Epithelial cell of prostate (primary cell): ENCODE results near the gene MOCOS.
A peak's percentile ranks its signal among the peaks of the same experiment; 100 is the strongest.
"Not testable (repeated sequence)": the region's sequence is repeated elsewhere in the genome, so short reads cannot be mapped to it uniquely, and the experiment has no call there.

Experiments used
- DNase-seq: peaks from one replicate; pipeline ENCODE4 v3.0.0-alpha.2; 2011; ENCODE audit warnings: low read depth, low spot score
- H3K27ac ChIP-seq: fragments of 450-650 bp; 2 replicates; pipeline ENCODE4 v1.5.1; 2017; ENCODE audit warnings: mild to moderate bottlenecking

Gene MOCOS, protein sequence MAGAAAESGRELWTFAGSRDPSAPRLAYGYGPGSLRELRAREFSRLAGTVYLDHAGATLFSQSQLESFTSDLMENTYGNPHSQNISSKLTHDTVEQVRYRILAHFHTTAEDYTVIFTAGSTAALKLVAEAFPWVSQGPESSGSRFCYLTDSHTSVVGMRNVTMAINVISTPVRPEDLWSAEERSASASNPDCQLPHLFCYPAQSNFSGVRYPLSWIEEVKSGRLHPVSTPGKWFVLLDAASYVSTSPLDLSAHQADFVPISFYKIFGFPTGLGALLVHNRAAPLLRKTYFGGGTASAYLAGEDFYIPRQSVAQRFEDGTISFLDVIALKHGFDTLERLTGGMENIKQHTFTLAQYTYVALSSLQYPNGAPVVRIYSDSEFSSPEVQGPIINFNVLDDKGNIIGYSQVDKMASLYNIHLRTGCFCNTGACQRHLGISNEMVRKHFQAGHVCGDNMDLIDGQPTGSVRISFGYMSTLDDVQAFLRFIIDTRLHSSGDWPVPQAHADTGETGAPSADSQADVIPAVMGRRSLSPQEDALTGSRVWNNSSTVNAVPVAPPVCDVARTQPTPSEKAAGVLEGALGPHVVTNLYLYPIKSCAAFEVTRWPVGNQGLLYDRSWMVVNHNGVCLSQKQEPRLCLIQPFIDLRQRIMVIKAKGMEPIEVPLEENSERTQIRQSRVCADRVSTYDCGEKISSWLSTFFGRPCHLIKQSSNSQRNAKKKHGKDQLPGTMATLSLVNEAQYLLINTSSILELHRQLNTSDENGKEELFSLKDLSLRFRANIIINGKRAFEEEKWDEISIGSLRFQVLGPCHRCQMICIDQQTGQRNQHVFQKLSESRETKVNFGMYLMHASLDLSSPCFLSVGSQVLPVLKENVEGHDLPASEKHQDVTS

DNA sequence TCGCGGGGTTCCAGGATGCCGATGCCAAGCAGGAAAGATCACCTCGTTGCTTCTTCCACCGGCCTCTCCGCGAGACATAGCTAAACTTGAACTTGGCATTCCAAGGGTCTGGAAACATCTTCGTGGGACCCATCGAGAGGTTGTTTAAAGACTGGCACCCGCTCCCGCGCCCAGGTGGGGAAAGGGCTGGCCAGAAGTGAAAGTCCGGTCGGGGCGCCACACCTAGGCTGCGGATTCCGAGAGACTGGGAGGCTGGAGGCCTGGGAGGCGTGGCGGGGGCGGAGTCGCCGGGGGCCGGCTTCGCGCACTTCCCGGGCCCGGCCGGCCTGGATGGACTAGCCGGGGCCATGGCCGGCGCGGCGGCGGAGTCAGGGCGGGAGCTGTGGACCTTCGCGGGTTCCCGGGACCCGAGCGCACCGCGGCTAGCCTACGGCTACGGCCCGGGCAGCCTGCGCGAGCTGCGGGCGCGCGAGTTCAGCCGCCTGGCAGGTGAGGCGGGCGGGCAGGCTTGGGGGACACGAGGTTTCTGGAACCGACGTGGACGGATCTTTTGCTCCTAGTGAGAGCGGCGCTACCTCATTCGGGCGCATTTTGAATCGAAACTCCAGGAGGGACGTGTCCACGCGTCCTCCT lies at the start of gene MOCOS:
Gene MOCOS, plus strand, starts transcription at position 305 of the 633 bp plus-strand sequence. Its CDS starts 43 bp downstream, at position 348.
- no peak for DNase-seq
- peak within 1 kb of the TSS; percentile 18 for H3K27ac ChIP-seq

DNA sequence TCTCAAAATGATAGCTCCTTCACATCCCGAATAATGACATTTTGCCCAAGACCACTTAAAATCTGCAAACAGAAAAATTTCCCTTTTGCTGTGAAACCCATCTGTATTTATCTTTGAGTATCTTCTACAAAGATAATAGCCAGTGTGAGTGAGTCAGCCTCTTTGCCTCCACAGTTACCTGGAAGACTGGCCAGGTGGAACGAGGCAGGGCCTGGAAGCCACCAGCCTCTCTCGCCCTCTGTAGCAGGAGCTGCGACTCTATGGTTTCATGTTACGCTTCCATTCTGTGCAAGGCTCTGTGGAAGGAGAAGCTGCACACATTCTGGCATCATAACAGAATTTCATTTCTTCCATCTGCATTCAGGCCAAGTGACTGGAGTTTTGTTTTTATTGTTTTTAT lies 48.1 kb upstream of the MOCOS start:
- no peak overlapping the region for H3K27ac ChIP-seq
- DNase-seq = no peak

DNA sequence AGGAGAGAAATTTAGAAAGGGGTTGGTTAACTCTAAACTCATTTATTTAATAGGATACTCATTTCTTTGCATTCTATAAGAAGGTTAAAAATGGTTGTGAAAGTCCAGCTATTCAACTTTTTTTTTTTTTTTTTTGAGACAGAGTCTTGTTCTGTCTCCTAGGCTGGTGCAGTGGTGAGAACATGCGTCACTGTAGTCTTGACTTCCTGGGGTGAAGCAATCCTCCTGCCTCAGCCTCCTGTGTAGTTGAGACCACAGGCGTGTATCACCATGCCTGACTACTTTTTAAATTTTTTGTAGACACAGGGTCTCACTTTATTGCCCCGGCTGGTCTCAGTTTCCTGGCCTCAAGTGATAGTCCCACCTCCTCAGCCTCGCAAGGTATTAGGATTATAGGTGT lies 45.7 kb upstream of the MOCOS start:
- no peak for DNase-seq
- H3K27ac ChIP-seq = no peak overlapping the region

DNA sequence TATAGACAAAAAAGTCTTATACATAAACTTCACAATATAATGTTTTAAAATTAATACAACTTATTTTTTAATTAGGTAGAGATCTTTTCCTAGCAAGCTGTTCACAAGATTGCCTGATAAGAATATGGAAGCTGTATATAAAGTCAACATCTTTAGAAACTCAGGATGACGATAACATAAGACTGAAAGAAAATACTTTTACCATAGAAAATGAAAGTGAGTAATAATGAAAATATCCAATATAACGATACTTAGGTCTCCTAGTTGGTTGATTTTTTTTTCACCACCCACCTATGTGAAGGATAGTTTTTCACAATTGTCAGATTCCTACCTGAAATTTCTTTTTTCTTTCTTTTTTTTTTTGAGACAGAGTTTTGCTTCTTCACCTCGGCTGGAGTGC lies 44.5 kb upstream of the MOCOS start:
- H3K27ac ChIP-seq = no peak overlapping the region
- no peak for DNase-seq

DNA sequence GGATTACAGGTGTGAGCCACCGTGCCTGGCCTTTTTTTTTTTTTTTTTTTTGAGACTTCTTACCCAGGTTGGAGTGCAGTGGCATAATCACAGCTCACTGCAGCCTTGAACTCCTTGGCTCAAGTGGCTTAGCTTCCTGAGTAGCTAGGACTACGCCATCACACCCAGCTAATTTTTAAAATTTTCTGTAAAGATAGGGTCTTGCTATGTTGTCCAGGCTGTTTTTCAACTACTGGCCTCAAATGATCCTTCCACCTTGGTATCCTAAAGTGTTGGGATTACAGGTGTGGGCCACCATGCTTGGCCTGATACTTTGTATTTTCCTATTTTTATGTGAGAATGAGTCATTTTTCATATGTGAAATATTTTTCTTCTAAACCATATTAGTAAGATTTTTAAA lies 43.9 kb upstream of the MOCOS start:
- no peak for DNase-seq
- H3K27ac ChIP-seq = no peak overlapping the region

DNA sequence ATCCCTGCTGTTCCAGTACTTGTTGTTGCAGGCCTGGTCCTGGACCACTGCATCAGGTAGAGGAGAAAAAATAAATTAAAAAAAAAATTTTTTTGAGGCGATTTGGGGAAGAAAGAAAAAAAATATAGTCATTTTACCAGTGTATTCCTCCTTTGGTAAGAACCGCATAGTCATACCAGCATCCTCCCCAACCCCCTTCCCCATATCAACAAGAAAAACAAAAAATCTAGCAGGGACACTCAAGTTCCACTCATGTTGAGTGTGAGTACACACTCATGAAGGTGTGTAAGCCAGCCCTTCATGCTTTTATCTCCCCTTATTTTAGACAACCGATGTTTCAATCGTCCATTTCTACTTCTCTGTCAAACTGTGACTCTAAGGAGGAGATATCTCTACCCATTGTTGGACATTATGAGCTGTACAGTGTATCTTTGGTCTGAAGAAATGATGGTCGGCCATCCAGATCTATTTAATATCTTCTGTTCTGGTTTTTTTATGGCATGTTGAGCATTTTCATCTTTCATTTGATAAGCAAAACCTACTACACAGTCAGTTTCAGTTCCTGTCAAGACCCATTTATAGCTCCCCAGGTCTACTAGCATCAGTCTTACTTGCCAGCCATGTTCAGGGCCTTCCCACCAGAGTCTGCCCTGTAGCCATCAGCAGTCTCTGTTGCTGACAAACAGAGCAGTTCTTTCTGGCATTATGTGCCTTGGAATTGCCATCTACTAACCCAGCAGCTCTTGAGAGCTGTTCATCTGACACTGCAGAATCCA lies 37.6 kb upstream of the MOCOS start:
- no peak for DNase-seq
- no peak overlapping the region for H3K27ac ChIP-seq

DNA sequence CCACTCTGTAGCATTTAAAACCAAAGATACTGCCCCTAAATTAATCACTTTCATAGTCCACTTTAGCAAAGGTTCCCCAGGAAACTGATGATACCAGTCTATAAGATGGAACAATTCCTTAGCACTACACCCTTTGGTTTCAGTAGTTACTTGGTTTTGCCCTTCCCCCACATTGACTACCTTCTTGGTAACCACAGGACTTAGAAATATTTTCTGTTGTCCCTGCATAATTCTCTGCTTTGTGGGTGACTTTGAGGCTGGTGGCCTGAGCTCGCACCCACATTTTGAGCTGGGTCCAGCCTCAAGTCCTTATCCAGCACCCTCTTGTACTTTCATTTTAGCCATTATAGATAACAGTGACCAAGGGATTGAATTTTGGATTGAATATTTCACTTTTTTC lies 34.5 kb upstream of the MOCOS start:
- no peak overlapping the region for H3K27ac ChIP-seq
- no peak for DNase-seq

DNA sequence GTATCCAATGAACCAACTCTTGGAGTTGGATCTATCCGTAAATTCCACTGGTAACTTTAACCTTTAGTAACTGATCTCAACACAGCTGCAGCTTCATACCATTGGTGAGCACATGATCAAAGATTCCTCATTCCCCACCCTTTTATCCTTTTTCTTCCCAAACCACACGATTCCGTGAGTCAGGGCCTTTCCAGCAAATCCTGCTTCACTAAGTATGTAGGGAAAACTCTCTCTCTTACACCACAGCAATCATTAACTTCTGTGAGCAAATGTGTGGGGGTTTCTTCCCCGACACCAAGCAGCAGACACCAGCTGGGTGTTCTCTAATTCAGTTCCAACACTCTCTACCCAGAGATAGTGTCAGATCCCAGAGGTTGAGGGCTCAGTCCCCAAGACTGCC lies 34.1 kb upstream of the MOCOS start:
- no peak overlapping the region for H3K27ac ChIP-seq
- no peak for DNase-seq

DNA sequence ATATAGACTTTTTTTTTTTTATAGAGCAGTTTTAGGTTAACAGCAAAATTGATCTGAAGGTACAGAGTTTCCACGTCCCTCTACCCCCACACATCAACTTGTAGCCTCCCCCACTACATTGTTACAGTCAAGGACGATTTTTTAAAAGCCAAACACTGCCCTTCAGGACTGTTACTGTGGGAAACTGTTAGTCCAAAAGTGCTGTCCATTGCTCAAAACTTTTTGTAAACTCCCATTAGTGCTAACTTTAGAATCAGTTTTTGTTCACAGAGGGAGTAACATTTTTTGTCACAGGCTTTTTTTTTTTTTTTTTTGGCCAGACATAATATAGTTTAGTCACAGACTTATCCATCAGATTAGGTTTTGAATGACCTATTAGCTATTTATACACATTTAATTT lies 33.5 kb upstream of the MOCOS start:
- no peak overlapping the region for H3K27ac ChIP-seq
- no peak for DNase-seq

DNA sequence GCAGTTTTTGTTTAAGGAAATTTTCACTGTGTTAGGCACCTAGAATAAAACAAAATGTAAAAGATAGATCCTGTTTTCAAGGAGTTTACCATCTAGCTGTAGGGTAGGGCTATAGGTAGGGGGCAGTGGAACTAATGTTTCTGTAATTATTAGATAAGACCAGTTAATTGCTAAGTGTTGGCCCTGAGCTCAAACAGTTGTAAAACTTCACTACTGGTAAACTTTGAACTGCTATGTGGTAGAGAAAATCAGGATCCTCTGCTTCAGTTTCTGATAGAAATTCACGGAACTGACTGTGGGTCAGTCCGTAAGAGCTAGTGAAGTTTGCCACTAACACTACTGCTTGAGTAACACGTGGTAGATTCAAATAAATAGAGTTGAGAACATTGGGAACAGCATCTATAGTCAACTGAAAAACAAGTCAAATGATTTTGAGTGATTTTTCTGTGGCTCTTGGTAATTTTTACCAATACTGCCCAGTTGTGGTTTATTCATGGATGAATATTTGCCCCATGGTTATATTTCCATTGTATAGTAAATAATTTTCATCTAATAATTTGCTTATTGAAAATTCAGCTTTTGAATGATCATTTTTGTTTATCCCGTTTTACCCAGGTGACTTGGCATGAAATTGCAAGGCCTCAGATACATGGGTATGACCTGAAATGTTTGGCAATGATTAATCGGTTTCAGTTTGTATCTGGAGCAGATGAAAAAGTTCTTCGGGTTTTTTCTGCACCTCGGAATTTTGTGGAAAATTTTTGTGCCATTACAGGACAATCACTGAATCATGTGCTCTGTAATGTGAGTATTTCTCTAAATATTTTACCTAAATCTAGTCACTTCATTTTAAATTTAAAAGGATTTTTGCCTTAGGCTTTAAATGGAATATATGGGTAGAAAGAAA lies 31.2 kb upstream of the MOCOS start:
- H3K27ac ChIP-seq = no peak overlapping the region
- no peak for DNase-seq

DNA sequence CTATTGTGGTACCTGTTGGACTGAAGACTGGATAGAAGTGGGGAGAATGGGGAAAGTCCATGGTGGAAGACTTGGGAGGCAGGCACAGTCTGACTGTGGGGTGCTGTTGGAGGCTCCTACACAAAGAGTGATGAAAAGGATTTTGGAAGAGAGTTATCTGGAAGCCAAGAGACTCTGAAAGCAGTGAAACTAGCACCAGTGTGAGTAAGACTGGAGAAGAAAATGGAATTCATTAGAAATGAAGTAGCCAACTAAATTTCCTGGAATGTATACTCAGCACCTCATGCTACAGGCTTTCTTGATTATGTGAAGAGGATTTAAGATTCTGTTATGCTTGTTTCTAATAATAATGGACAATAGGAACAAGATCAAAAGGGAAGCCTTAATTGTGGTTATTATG lies 29.9 kb upstream of the MOCOS start:
- no peak overlapping the region for H3K27ac ChIP-seq
- DNase-seq = no peak

DNA sequence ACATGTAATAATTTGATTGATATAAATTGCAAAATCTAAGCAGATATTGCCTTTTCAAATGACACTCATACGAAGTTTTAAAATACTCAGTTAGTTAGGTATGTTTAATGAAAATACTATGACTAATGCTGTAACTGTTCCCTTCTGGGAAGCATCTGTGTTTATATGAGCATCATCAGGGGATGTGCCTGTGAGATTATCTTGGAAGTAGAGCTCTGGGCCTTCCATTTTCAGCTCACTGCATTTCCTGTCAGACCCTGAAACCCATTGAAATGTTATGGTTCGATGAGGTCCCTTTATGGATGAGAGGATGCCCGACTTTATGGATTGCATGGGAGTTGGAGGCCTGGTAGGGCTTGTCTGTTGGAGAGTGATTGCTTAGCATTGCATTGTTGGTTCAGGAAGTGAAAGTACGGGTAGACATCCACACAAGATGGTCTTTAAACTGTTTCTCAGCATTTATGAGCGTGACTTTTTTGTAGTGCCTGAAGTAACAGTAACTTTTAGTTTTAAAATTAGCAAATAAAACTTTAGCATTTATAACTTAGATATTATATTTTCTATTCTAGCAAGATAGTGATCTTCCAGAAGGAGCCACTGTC lies 28.9 kb upstream of the MOCOS start:
- DNase-seq = no peak
- H3K27ac ChIP-seq = no peak overlapping the region

DNA sequence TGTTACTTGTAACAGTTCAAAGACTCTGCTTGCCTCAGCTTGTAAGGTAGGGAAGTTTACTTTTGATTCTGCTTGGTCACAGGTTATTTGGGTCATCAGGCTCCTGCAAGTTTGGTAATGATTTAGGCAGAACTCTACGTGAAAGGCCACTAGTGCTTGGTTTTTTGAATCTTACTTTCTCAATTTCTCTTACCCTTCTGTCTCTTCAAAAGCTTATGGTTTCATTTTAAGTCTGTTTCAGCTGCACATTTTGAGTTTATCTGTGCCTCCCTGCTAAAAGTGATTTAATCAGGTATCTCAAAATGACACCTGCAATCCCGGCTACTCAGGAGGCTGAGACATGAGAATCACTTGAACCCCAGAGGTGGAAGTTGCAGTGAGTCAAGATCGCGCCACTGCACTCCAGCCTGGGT lies 26.3 kb upstream of the MOCOS start:
- no peak overlapping the region for H3K27ac ChIP-seq
- no peak for DNase-seq

DNA sequence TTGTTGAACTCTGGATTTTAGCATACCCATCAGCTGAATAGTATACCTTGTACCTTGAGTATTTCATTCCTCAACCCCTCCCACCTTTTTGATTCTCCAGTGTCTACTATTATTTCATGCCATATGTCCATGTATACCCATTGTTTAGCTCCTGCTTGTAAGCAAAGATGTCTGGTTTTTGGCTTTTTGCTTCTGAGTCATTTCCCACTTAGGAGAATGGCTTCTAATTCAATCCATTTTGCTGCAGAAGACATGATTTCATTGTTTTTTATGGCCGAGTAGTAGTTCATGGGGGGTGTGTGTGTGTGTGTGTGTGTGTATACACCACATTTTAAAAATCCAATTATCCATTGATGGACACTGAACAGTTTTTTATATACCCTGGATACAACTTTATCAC lies 24.3 kb upstream of the MOCOS start:
- DNase-seq = no peak
- no peak overlapping the region for H3K27ac ChIP-seq

DNA sequence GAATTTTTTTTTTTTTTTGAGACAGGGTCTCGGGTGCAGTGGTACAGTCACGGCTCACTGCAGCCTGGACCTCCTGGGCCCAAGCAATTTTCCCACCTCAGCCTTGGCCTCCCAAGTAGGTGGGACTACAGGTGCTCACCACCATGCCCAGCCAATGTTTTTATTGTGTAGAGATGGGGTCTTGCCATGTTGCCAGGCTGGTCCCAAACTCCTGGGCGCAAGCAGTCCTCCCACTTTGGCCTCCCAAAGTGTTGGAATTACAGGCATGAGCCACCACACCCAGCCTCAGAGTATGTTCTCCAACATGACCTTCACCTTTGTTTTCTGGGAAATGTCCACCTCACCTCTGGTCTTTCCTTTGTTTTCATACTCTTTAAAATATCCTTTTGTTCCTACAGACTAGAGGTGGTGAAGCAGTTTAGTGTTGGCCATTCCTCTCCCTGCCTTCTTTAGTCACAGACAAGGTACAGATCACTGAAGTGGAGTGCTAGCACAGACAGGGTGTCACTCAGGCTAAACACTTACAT lies 19.5 kb upstream of the MOCOS start:
- H3K27ac ChIP-seq = no peak overlapping the region
- no peak for DNase-seq

DNA sequence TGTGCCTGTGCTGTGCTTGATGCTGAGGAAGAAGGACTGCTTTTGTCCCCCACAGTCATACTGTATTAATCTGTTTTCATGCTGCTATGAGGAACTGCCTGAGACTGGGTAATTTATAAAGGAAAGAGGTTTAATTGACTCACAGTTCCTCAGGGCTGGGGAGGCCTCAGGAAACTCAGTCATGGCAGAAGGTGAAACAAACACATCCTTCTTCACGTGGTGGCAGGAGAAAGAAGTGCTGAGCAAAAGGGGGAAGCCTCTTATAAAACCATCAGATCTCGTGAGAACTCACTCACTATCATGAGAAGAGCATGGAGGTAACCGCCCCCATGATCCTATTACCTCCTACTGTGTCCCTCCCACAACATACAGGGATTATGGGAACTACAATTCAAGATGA lies 19.0 kb upstream of the MOCOS start:
- not testable (repeated sequence) for H3K27ac ChIP-seq, DNase-seq

DNA sequence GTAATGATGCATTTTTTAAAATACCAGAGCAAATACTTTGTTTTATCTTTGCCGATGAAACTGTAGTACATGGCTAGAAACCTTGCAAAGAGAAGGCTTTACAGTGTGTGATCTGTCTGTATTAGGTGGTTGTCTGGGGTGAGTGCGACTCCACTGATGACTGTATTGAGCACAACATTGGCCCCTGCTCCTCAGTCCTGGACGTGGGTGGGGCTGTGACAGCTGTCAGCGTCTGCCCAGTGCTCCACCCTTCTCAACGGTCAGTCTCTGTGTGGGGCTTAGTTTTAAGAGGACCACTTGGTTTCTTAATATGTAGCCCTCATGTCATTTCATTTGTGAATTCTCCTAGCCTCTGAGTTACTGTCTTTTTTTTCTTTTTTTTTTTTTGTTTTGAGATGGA lies 17.4 kb upstream of the MOCOS start:
- DNase-seq = no peak
- H3K27ac ChIP-seq = no peak overlapping the region

DNA sequence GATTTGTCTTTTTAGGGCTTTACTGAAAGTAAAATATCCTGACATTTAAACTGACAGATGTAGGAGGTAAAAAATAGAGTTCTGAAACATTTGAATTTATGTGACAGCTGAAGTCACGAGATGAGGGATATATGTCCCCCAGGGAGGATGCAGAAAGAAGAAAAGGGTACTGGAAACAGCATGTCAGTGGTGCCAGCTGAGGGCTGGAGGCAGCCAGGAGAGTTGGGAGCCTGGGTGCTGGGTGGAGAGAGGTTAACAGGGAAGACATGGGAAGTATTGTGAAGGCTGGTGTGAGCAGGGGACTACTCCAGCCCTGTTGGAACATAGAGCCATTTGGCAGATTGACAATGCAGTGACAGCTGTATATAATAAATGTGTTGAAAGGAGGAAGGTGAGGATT lies 11.8 kb upstream of the MOCOS start:
- DNase-seq = no peak
- H3K27ac ChIP-seq = no peak overlapping the region

DNA sequence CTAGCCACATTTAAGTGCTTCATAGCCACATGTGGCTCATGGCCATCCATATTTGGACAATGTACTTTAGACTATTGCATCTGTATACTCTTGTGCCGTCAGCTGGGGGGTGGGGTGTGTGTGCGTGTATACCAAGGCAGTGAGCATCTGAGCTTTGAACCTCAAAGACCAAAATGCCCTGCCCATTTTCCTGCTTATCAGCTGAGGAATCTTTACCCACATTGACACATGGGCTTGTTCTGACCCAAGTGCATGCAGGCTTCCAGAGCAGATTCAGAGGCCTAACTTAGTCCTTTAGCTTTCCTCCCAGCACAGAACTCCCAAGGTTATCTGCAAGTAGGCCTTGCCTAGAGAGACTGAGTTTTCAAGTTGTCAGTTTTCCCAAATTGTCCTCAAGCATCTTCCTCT lies 11.1 kb upstream of the MOCOS start:
- no peak overlapping the region for H3K27ac ChIP-seq
- no peak for DNase-seq
